Measurements from ENCODE around the gene EEF1AKMT1. TPM values are rescaled to one million over a fixed set of nuclear protein-coding genes. Genes with fewer than 3 reads are reported as not detected.

Gene EEF1AKMT1
- total and polyA plus RNA-seq, 4 donors, result 4.2 to 11.2 (median 4.9) TPM

- no peaks in the 10 kb centered on the region for H3K27me3 ChIP-seq (ENCODE audit: control insufficient read depth in 4 of 4, insufficient read depth in 4 of 4, low read length in 3 of 4)
- no peaks in the 10 kb centered on the region for H3K9me3 ChIP-seq (ENCODE audit: control insufficient read depth in 4 of 4, low read length in 3 of 4)
- no peak overlapping the region for H3K9ac ChIP-seq (ENCODE audit: low read depth in 1 of 2, low read length in 2 of 2)
- no peak overlapping the region for H3K4me3 ChIP-seq (ENCODE audit: low read depth in 1 of 3, low read length in 3 of 3)
- peaks cover 0 to 7% (median 4%) of the 10 kb centered on the region in 4 donors for H3K4me1 ChIP-seq (ENCODE audit: control insufficient read depth in 4 of 4, insufficient read depth in 4 of 4, low read length in 3 of 4)
- WGBS, result 67% methylated on average over 4 of the region's 4 CpGs
- H3K27ac ChIP-seq (ENCODE audit: low read depth in 1 of 2, low read length in 2 of 2), result no peak overlapping the region
- DNase-seq (ENCODE audit: low spot score), result no peak
- H3K36me3 ChIP-seq (ENCODE audit: control insufficient read depth in 4 of 4, insufficient read depth in 3 of 4, low read depth in 1 of 4, low read length in 3 of 4), result no peaks in the 10 kb centered on the region
- no peak for TF ChIP-seq GABPA (IDR thresholded peaks at IDR 0.05 in 1 of 2, conservative IDR thresholded peaks at IDR 0.05 in 1 of 2)
- no peak for TF ChIP-seq JUND (IDR thresholded peaks at IDR 0.05)
- TF ChIP-seq REST (IDR thresholded peaks at IDR 0.05), result no peak
- TF ChIP-seq RAD21 (IDR thresholded peaks at IDR 0.05), result no peak
- TF ChIP-seq EGR1 (IDR thresholded peaks at IDR 0.05; ENCODE audit: low read depth in 2 of 2), result no peak
- TF ChIP-seq NR2F2 (IDR thresholded peaks at IDR 0.05), result no peak
- no peak for TF ChIP-seq HNF4A (conservative IDR thresholded peaks at IDR 0.05)
- TF ChIP-seq MAX (IDR thresholded peaks at IDR 0.05), result no peak
- TF ChIP-seq HNF4G (IDR thresholded peaks at IDR 0.05), result no peak
- no peak for TF ChIP-seq ATF3 (IDR thresholded peaks at IDR 0.05)
- no peak for TF ChIP-seq ZBTB33 (IDR thresholded peaks at IDR 0.05)
- no peak for TF ChIP-seq FOXA2 (IDR thresholded peaks at IDR 0.05)
- TF ChIP-seq RXRA (IDR thresholded peaks at IDR 0.05), result no peak
- no peak for TF ChIP-seq FOXA1 (IDR thresholded peaks at IDR 0.05)
- TF ChIP-seq SP1 (IDR thresholded peaks at IDR 0.05), result no peak
- TF ChIP-seq YY1 (IDR thresholded peaks at IDR 0.05), result no peak
- TF ChIP-seq TAF1 (conservative IDR thresholded peaks at IDR 0.05), result no peak
- no peak for TF ChIP-seq CTCF (IDR thresholded peaks at IDR 0.05; ENCODE audit: low read depth, low read length, missing input control)
Observed at GRCh38 chr13:20709782-20710181, 64.0 kb downstream of the EEF1AKMT1 start.

Data from liver (tissue), 9 donors.